ENCODE data around the gene IDE.

Gene IDE

DNA sequence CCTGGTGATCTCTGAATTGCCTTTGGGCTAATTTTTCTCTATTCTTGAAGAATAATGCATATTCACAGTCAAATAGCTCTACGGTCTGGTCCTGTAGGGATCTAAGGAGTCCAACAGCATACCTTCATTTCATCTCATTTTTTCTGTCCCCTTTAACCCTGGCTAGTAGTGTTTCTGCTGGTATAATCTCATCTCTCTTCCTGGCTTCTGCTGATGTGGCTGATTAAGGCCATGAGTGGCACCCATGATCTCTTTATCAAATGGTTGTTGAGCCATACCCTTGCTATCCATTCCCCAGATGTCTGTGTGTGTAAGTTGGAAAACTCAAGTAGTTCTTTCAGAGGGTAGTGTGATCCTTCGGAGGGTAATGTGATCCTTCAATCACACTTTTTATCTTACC lies 163.4 kb downstream of the IDE start:
- DNase-seq (no peak), ATAC-seq (ENCODE audit: insufficient read depth, low read depth) (no peak)
- TF ChIP-seq EZH2 (IDR thresholded peaks at IDR 0.05; ENCODE audit: borderline replicate concordance, low read depth, low read length, severe bottlenecking) (no peak), CTCF (IDR thresholded peaks at IDR 0.05; ENCODE audit: borderline replicate concordance, extremely low read depth, low read length, poor library complexity, severe bottlenecking) (no peak)
- Histone ChIP-seq H3K79me2 (ENCODE audit: insufficient read depth, low read length) (no peaks in the 10 kb centered on the region), H3K27ac (ENCODE audit: low read length) (no peak overlapping the region), H3K4me1 (ENCODE audit: insufficient read depth, low read length) (no peaks in the 10 kb centered on the region), H3K4me2 (ENCODE audit: insufficient read depth, low read length) (no peak overlapping the region), H2AFZ (ENCODE audit: low read depth, low read length) (no peak overlapping the region), H3K36me3 (ENCODE audit: insufficient read depth, low read length) (no peaks in the 10 kb centered on the region), H3K27me3 (ENCODE audit: insufficient read depth, low read length, poor library complexity) (no peaks in the 10 kb centered on the region), H3K4me3 (ENCODE audit: low read depth in 1 of 2, low read length in 2 of 2) (no peak overlapping the region), H3K9me3 (ENCODE audit: insufficient read depth, low read length, severe bottlenecking) (no peaks in the 10 kb centered on the region), H3K9ac (ENCODE audit: low read depth, low read length) (no peak overlapping the region), H4K20me1 (ENCODE audit: insufficient read depth, low read length) (no peaks in the 10 kb centered on the region)

GRCh38 chr10:92408017-92408361 lies 165.9 kb downstream of the IDE start:
- Histone ChIP-seq H3K9ac (ENCODE audit: low read depth, low read length) (no peak overlapping the region), H3K4me2 (ENCODE audit: insufficient read depth, low read length) (no peak overlapping the region), H3K36me3 (ENCODE audit: insufficient read depth, low read length) (no peaks in the 10 kb centered on the region), H3K27me3 (ENCODE audit: insufficient read depth, low read length, poor library complexity) (no peaks in the 10 kb centered on the region), H3K9me3 (ENCODE audit: insufficient read depth, low read length, severe bottlenecking) (no peaks in the 10 kb centered on the region), H2AFZ (ENCODE audit: low read depth, low read length) (no peak overlapping the region), H3K4me1 (ENCODE audit: insufficient read depth, low read length) (no peaks in the 10 kb centered on the region), H4K20me1 (ENCODE audit: insufficient read depth, low read length) (no peaks in the 10 kb centered on the region), H3K79me2 (ENCODE audit: insufficient read depth, low read length) (no peaks in the 10 kb centered on the region), H3K4me3 (ENCODE audit: low read depth in 1 of 2, low read length in 2 of 2) (no peak overlapping the region), H3K27ac (ENCODE audit: low read length) (no peak overlapping the region)
- no peak for DNase-seq
- no peak for ATAC-seq (ENCODE audit: insufficient read depth, low read depth)
- no peak for TF ChIP-seq CTCF (IDR thresholded peaks at IDR 0.05; ENCODE audit: borderline replicate concordance, extremely low read depth, low read length, poor library complexity, severe bottlenecking)
- no peak for TF ChIP-seq EZH2 (IDR thresholded peaks at IDR 0.05; ENCODE audit: borderline replicate concordance, low read depth, low read length, severe bottlenecking)

DNA sequence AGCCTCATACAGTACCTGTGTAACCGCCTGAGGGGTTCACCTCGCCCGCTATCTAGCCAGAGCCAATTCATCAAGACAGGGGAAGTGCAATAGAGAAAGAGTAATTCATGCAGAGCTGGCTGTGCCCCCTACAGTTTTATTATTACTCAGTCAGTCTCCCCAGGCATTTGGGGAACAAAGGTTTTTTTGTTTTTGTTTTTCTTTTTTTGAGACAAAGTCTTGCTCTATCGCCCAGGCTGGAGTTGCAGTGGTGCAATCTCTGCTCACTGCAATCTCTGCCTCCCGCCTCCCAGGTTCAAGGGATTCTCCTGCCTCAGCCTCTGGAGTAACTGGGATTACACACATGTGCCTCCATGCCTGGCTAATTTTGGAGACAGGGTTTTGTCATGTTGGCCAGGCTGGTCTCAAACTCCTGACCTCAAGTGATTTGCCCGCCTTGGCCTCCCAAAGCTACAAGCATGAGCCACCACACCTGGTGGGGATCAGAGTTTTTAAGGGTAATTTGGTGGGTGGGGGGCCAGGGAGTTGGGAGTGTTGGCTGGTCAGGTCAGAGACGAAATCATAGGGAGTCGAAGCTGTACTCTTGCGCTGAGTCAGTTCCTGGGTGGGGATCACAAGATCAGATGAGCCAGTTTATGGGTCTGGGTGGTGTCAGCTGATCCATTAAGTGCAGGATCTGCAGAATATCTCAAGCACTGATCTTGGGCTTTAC lies 166.4 kb downstream of the IDE start:
- H3K27ac ChIP-seq (ENCODE audit: low read length): no peak overlapping the region
- no peaks in the 10 kb centered on the region for H3K36me3 ChIP-seq (ENCODE audit: insufficient read depth, low read length)
- H3K4me3 ChIP-seq (ENCODE audit: low read depth in 1 of 2, low read length in 2 of 2): no peak overlapping the region
- TF ChIP-seq EZH2 (IDR thresholded peaks at IDR 0.05; ENCODE audit: borderline replicate concordance, low read depth, low read length, severe bottlenecking): no peak
- TF ChIP-seq CTCF (IDR thresholded peaks at IDR 0.05; ENCODE audit: borderline replicate concordance, extremely low read depth, low read length, poor library complexity, severe bottlenecking): no peak
- no peaks in the 10 kb centered on the region for H3K27me3 ChIP-seq (ENCODE audit: insufficient read depth, low read length, poor library complexity)
- no peak for ATAC-seq (ENCODE audit: insufficient read depth, low read depth)
- H4K20me1 ChIP-seq (ENCODE audit: insufficient read depth, low read length): no peaks in the 10 kb centered on the region
- H3K9ac ChIP-seq (ENCODE audit: low read depth, low read length): no peak overlapping the region
- H3K79me2 ChIP-seq (ENCODE audit: insufficient read depth, low read length): no peaks in the 10 kb centered on the region
- no peak for DNase-seq
- no peak overlapping the region for H3K4me2 ChIP-seq (ENCODE audit: insufficient read depth, low read length)
- no peak overlapping the region for H2AFZ ChIP-seq (ENCODE audit: low read depth, low read length)
- no peaks in the 10 kb centered on the region for H3K4me1 ChIP-seq (ENCODE audit: insufficient read depth, low read length)
- no peaks in the 10 kb centered on the region for H3K9me3 ChIP-seq (ENCODE audit: insufficient read depth, low read length, severe bottlenecking)

Data from DND-41 (cell line).